SU-DHL-6 (cell line): ENCODE measurements around the gene NDUFA12.

ENCODE experiments used
- H2AFZ ChIP-seq: fragments of 200-600 bp; sonication (generic); 2 replicates; pipeline ENCODE4 v1.6.1; 2014; ENCODE audit warnings: low read depth, mild to moderate bottlenecking, moderate library complexity, mixed read lengths, antibody characterized with exemption, low read length; ENCODE audit not compliant: severe bottlenecking
- H3F3A ChIP-seq: fragments of 200-600 bp; shearing (Covaris generic); 2 replicates; pipeline ENCODE4 v1.6.0; 2016; ENCODE audit warnings: antibody characterized with exemption, mild to moderate bottlenecking; ENCODE audit not compliant: insufficient read depth
- H3K27ac ChIP-seq: fragments of 200-600 bp; sonication (generic); 2 replicates; pipeline ENCODE4 v1.5.1; 2016; ENCODE audit warnings: low read depth, mild to moderate bottlenecking, low read length, moderate library complexity, mixed read lengths
- H3K27me3 ChIP-seq: fragments of 200-600 bp; sonication (generic), shearing (Covaris generic); 2 replicates; pipeline ENCODE4 v1.6.0; 2014; ENCODE audit warnings: mild to moderate bottlenecking, low read length
- H3K36me3 ChIP-seq: fragments of 200-600 bp; sonication (generic); 2 replicates; pipeline ENCODE4 v1.6.1; 2014; ENCODE audit warnings: mild to moderate bottlenecking, low read length, mixed read lengths
- H3K4me2 ChIP-seq: fragments of 300-600, 200-600 bp; shearing (Covaris generic), sonication (generic); 2 replicates; pipeline ENCODE4 v1.6.0; 2014; ENCODE audit warnings: low read length, low read depth, mild to moderate bottlenecking; ENCODE audit not compliant: poor library complexity, severe bottlenecking
- H3K4me3 ChIP-seq: fragments of 200-600 bp; sonication (generic); 2 replicates; pipeline ENCODE4 v1.5.1; 2014; ENCODE audit warnings: antibody characterized with exemption, low read length, mild to moderate bottlenecking, mixed read lengths; ENCODE audit not compliant: insufficient read depth, poor library complexity, severe bottlenecking
- H3K79me2 ChIP-seq: fragments of 200-600 bp; sonication (generic); 2 replicates; pipeline ENCODE4 v1.6.1; 2014; ENCODE audit warnings: mild to moderate bottlenecking, low read length, moderate library complexity; ENCODE audit not compliant: insufficient read depth
- H3K9ac ChIP-seq: fragments of 200-600 bp; sonication (generic); 2 replicates; pipeline ENCODE4 v1.7.0; 2014; ENCODE audit warnings: mild to moderate bottlenecking, low read length
- H3K9me2 ChIP-seq: fragments of 200-600 bp; sonication (generic); replicated peaks from 2 replicates; pipeline ENCODE4 v1.6.1; 2014; ENCODE audit warnings: low read length; ENCODE audit not compliant: insufficient read depth
- H3K9me3 ChIP-seq: fragments of 200-600 bp; sonication (generic); 2 replicates; pipeline ENCODE4 v1.6.1; 2014; ENCODE audit warnings: low read length, mixed read lengths; ENCODE audit not compliant: insufficient read depth
- H4K20me1 ChIP-seq: fragments of 200-600 bp; sonication (generic); 2 replicates; pipeline ENCODE4 v1.6.1; 2014; ENCODE audit warnings: low read depth, mild to moderate bottlenecking, antibody characterized with exemption, low read length, moderate library complexity, mixed read lengths
- CTCF ChIP-seq: fragments of 200-600 bp; sonication (generic); IDR thresholded peaks from one replicate; pipeline ENCODE4 v1.5.1; 2017; ENCODE audit warnings: antibody characterized with exemption, mild to moderate bottlenecking, low read length, moderate library complexity; ENCODE audit not compliant: insufficient read depth, poor library complexity, severe bottlenecking
- EZH2phosphoT487 ChIP-seq: fragments of 200-600 bp; sonication (generic), shearing (Covaris generic); conservative IDR thresholded peaks from 2 replicates; pipeline ENCODE4 v1.6.1; 2018; ENCODE audit warnings: mild to moderate bottlenecking, antibody characterized with exemption, low read length, moderate library complexity, mixed read lengths

The NDUFA12 gene

GRCh38 chr12:95014554-95014953 lies 11.1 kb upstream of the NDUFA12 start:
- Histone ChIP-seq H3K27ac (no peak overlapping the region), H3K4me3 (no peak overlapping the region), H3K4me2 (no peak overlapping the region), H3K9ac (no peak overlapping the region), H3K9me3 (no peaks in the 10 kb centered on the region), H3F3A (no peaks in the 10 kb centered on the region), H3K36me3 (0 out of 2 replicates have a peak, but pooled peaks cover 5% of the 10 kb centered on the region), H3K27me3 (no peaks in the 10 kb centered on the region), H3K9me2 (no peaks in the 10 kb centered on the region), H3K79me2 (no peaks in the 10 kb centered on the region), H2AFZ (no peak overlapping the region), H4K20me1 (no peaks in the 10 kb centered on the region)
- TF ChIP-seq CTCF (no peak), EZH2phosphoT487 (no peak)

DNA sequence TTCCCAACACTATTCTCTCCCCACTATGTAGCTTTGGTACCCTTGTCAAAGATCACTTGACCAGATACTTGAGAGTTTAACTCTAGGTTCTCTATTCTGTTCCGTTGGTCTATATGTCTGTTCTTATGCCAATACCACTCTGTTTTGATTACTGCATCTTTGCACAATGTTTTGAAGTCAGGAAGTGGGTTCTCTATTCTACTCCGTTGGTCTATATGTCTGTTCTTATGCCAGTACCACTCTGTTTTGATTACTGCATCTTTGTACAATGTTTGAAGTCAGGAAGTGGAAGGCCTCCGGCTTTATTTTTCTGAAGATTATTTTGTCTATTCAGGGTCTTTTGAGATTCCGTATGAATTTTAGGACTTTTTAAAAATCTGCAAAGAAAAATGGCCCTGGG lies 2.7 kb upstream of the NDUFA12 start:
- Histone ChIP-seq H3K4me2 (no peak overlapping the region), H3K79me2 (peaks cover 18% of the 10 kb centered on the region), H4K20me1 (no peaks in the 10 kb centered on the region), H3K27me3 (no peaks in the 10 kb centered on the region), H3K27ac (no peak overlapping the region), H3K9me2 (no peaks in the 10 kb centered on the region), H2AFZ (no peak overlapping the region), H3K9ac (no peak overlapping the region), H3K4me3 (no peak overlapping the region), H3K36me3 (no peaks in the 10 kb centered on the region), H3K9me3 (no peaks in the 10 kb centered on the region), H3F3A (peaks cover 5% of the 10 kb centered on the region; the same call in 1 of the 2 replicates)
- no peak for TF ChIP-seq CTCF
- no peak for TF ChIP-seq EZH2phosphoT487

- peak overlapping the region; percentile 77 for H3K4me2 ChIP-seq
Observed at GRCh38 chr12:95004610-95005009, 1.1 kb upstream of the NDUFA12 start.

More at GRCh38 chr12:95004610-95005009, 1.1 kb upstream of the NDUFA12 start:
- H3K79me2 ChIP-seq, result peaks cover 34% of the 10 kb centered on the region
- H4K20me1 ChIP-seq, result no peaks in the 10 kb centered on the region
- H3K36me3 ChIP-seq, result no peaks in the 10 kb centered on the region; the same call in 1 of the 2 replicates
- no peak overlapping the region for H3K27ac ChIP-seq
- no peak overlapping the region for H3K9ac ChIP-seq
- H3K27me3 ChIP-seq, result no peaks in the 10 kb centered on the region
- H2AFZ ChIP-seq, result no peak overlapping the region
- H3K9me3 ChIP-seq, result no peaks in the 10 kb centered on the region
- no peaks in the 10 kb centered on the region for H3K9me2 ChIP-seq
- peaks cover 12% of the 10 kb centered on the region; the same call in 1 of the 2 replicates for H3F3A ChIP-seq
- no peak overlapping the region for H3K4me3 ChIP-seq
- TF ChIP-seq EZH2phosphoT487, result no peak
- no peak for TF ChIP-seq CTCF
